NCI-H2196 (cell line): Measurements from ENCODE around the gene AFMID.
A peak's percentile ranks its signal among the peaks of the same experiment; 100 is the strongest.
"Not testable (repeated sequence)": the region's sequence is repeated elsewhere in the genome, so short reads cannot be mapped to it uniquely, and the experiment has no call there.

Experiments used
- DNase-seq: peaks from one replicate; lab custom pipeline; 2025; ENCODE audit not compliant: unreplicated experiment; lab: John Stamatoyannopoulos, UW

AFMID gene

GRCh38 chr17:78219396-78220150 lies 32.4 kb downstream of the AFMID start:
- DNase-seq, result no peak

GRCh38 chr17:78223061-78223460 lies 35.9 kb downstream of the AFMID start:
- no peak for DNase-seq

- no peak for DNase-seq
Observed at GRCh38 chr17:78223765-78224164, 36.6 kb downstream of the AFMID start.

GRCh38 chr17:78224231-78225087 lies 37.3 kb downstream of the AFMID start:
- no peak for DNase-seq

- DNase-seq, result no peak
Observed at GRCh38 chr17:78225088-78225865, 38.1 kb downstream of the AFMID start.

- no peak for DNase-seq
Observed at GRCh38 chr17:78226055-78226758, 39.0 kb downstream of the AFMID start.

- DNase-seq, result no peak
Observed at GRCh38 chr17:78226759-78227454, 39.7 kb downstream of the AFMID start.

- peak; percentile 25 for DNase-seq
Observed at GRCh38 chr17:78227455-78227916, 40.3 kb downstream of the AFMID start.

GRCh38 chr17:78228176-78228575 lies 41.0 kb downstream of the AFMID start:
- DNase-seq, result no peak

- no peak for DNase-seq
Observed at GRCh38 chr17:78230252-78230962, 43.2 kb downstream of the AFMID start.

- no peak for DNase-seq
Observed at GRCh38 chr17:78230996-78231935, 44.1 kb downstream of the AFMID start, which contains the start of gene TMEM235. Gene TMEM235 (plus strand): TSS chr17:78231631. CDS start chr17:78232024, 393 bp downstream.

GRCh38 chr17:78231991-78232858 lies 45.1 kb downstream of the AFMID start:
- no peak for DNase-seq

GRCh38 chr17:78232859-78233173 lies 45.7 kb downstream of the AFMID start:
- DNase-seq, result no peak

GRCh38 chr17:78233678-78234077 lies 46.5 kb downstream of the AFMID start:
- no peak for DNase-seq

- DNase-seq, result no peak
Observed at GRCh38 chr17:78234261-78234865, 47.2 kb downstream of the AFMID start.

GRCh38 chr17:78235022-78235421 lies 47.9 kb downstream of the AFMID start:
- not testable (repeated sequence) for DNase-seq

GRCh38 chr17:78235885-78236284 lies 48.7 kb downstream of the AFMID start:
- DNase-seq, result no peak
